LNCaP clone FGC (cell line): ENCODE data around the gene VPS11.

Experiments
- DNase-seq: peaks from one replicate; pipeline ENCODE4 v3.0.0-alpha.2; 2011; ENCODE audit warnings: low read depth
- H3K4me3 ChIP-seq: 2 replicates; pipeline ENCODE4 v1.5.1; 2011; ENCODE audit warnings: mild to moderate bottlenecking, low read depth, low read length, control low read depth
- CTCF ChIP-seq: IDR thresholded peaks from 2 replicates; pipeline ENCODE4 v1.5.1; 2012; ENCODE audit warnings: mild to moderate bottlenecking; ENCODE audit not compliant: control insufficient read depth, insufficient read depth; ENCODE audit errors: extremely low read depth

Gene VPS11

GRCh38 chr11:119091178-119091577, 23.6 kb downstream of the VPS11 start:
- H3K4me3 ChIP-seq = no peak overlapping the region
- DNase-seq = no peak
- TF ChIP-seq CTCF = no peak

DNA sequence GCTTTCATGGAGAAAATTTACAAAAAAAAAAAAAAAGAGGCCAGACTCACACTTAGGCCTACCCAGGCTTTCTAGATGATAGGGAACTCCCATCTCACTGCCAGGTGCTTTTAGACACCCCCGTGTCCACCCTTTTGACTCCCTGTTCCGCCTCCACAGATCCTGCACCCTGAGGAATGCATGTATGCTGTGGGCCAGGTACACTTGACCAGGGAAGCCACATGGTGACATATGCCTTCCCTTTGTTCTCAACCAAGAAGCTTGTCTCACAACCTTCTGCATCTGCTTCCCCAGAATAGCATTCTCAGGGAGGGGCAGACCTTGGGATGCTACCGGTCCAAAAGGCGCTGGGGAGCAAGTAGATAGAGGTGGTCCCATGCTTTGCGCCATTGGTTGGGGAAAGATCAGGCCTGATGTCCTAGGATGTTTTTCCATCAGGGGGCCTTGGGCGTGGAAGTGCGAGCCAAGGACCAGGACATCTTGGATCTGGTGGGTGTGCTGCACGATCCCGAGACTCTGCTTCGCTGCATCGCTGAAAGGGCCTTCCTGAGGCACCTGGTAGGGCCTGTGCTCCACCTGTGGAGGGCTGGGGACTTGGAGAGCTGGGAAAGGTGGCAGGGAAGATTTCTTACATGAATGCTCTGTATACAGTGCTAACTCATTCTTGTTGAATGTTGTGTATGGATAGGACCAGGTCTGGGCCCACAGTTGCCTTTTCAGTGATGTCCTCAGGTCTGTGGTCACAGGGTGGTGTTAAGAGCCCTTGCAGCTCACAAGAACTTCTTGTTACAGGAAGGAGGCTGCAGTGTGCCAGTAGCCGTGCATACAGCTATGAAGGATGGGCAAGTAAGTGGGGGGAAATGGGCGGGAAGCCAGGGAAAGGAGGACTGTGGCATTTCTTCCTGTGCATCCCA, 24.6 kb downstream of the VPS11 start:
- TF ChIP-seq CTCF = no peak
- peak overlapping the region; percentile 70; the same call in 1 of the 2 replicates for H3K4me3 ChIP-seq
- no peak for DNase-seq

DNA sequence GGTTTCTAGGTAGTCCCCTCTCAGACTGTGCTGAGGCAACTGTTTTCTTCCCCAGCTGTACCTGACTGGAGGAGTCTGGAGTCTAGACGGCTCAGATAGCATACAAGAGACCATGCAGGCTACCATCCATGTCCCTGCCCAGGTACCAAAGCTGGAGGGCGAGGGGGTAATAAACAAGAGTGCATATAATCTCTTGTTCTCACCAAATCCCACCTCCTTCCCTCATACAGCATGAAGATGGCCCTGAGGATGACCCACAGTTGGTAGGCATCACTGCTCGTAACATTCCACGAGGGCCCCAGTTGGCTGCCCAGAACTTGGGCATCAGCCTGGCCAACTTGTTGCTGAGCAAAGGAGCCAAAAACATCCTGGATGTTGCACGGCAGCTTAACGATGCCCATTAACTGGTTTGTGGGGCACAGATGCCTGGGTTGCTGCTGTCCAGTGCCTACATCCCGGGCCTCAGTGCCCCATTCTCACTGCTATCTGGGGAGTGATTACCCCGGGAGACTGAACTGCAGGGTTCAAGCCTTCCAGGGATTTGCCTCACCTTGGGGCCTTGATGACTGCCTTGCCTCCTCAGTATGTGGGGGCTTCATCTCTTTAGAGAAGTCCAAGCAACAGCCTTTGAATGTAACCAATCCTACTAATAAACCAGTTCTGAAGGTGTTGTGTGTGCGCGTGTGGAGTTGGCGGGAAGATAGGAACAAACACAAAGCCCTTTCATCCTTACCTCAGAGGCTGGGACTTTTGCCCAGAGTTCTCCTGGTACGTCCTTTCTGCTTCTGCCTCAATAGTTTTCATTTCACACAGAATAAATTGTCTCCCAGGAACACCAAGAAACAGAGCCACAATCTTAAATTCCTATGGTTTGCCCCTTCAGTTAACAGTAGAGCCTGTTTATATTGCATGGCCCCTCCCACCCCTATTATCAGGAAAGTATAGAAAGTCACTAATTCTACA, 25.5 kb downstream of the VPS11 start:
- TF ChIP-seq CTCF = no peak
- DNase-seq = no peak
- H3K4me3 ChIP-seq = peak overlapping the region; percentile 70

DNA sequence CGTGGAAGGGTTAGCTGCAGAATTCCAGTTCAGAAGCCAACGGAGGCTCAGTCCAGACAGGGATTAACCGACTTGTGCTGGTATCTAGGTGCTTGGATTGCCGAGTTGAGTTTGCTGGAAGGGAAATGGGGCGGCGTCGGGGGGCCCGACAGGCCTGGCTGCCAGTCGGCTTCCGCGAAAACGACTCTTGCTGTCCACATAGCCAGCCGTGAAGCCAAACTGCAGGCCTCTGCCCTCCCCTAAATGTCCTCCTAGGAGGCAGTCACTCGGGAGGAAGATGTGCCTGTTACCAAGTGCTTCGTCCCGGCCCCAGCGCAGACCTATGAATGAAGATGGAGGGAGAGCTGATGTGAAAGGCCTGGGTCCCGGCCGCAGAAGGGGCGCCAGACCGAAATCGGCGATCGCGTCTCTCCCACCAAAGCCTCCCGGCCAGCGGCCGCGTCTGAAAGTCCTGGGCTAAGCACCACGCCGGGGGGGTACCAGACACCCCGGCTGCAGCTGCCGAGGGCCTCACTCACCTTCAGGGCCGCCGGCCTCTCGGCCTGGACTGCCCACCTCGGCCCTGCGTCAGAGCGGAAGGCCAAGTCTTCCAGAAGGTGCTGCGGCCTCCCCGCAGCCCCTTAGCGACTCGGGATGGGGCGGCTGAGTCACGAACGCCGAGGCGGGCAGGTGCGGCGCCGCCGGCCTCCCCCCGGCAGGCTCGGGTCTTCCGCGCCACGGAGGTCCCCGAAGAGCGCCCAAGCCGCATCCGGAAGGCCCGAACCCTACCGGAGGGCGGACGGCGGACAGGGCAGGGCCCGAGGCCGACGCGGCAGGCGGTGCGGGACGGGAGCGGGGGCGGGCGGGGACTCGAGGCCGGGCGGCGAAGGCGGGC, 26.6 kb downstream of the VPS11 start:
- H3K4me3 ChIP-seq = peak overlapping the region; percentile 70
- TF ChIP-seq CTCF = no peak
- DNase-seq = no peak

GRCh38 chr11:119094816-119095065, 27.1 kb downstream of the VPS11 start:
- TF ChIP-seq CTCF = peak; percentile 77
- peak overlapping the region; percentile 70 for H3K4me3 ChIP-seq
- DNase-seq = peak; percentile 62
